Ishikawa (cell line): ENCODE data around the gene PPP1R17.

Experiments
- NFIC ChIP-seq: IDR thresholded peaks from 2 replicates; pipeline ENCODE4 v1.6.1; 2012
- RAD21 ChIP-seq: IDR thresholded peaks from 2 replicates; pipeline ENCODE4 v1.6.1; 2012; ENCODE audit warnings: low read depth
- TEAD4 ChIP-seq: IDR thresholded peaks from 2 replicates; pipeline ENCODE4 v1.6.1; 2012
- YY1 ChIP-seq: IDR thresholded peaks from 2 replicates; pipeline ENCODE4 v1.6.1; 2012; ENCODE audit warnings: low read depth

DNA sequence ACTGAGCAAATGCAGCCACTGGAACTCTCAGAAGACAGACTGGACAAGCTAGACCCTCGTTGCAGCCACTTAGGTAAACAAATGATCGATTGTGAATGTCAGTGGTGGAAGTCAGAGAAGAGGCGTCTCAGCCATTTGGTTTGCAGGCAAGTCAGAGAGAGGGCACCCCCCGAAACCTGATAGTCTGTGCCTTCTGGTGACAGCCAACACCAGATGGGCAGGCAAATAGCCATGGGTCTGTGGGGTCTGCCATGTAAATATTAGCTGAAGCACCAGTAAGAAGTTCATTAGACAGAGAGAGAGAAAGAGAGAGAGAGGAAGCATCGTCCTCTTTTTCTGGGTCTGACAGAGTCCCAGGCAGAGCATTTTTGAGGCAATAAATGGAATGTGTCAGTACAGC is 5.4 kb downstream of the PPP1R17 start:
- TF ChIP-seq TEAD4 (no peak), YY1 (no peak), RAD21 (no peak), NFIC (no peak)
